ENCODE measurements around the gene PLEKHA6.

The PLEKHA6 gene

GRCh38 chr1:204401730-204402129 lies 42.0 kb upstream of the PLEKHA6 start:
- H3K36me3 ChIP-seq (replicated peaks; ENCODE audit: insufficient read depth, low read length), result peaks cover 27% of the 10 kb centered on the region
- no peaks in the 10 kb centered on the region for H3K9me2 ChIP-seq (replicated peaks; ENCODE audit: insufficient read depth, low read length)
- no peak overlapping the region for H3K27ac ChIP-seq (ENCODE audit: low read length)
- no peaks in the 10 kb centered on the region for H3K27me3 ChIP-seq (replicated peaks; ENCODE audit: insufficient read depth, low read length)
- no peak overlapping the region for H3K9ac ChIP-seq (ENCODE audit: low read length)
- peaks cover 47% of the 10 kb centered on the region for H3K79me2 ChIP-seq (ENCODE audit: low read length)
- TF ChIP-seq, protein P1, sequence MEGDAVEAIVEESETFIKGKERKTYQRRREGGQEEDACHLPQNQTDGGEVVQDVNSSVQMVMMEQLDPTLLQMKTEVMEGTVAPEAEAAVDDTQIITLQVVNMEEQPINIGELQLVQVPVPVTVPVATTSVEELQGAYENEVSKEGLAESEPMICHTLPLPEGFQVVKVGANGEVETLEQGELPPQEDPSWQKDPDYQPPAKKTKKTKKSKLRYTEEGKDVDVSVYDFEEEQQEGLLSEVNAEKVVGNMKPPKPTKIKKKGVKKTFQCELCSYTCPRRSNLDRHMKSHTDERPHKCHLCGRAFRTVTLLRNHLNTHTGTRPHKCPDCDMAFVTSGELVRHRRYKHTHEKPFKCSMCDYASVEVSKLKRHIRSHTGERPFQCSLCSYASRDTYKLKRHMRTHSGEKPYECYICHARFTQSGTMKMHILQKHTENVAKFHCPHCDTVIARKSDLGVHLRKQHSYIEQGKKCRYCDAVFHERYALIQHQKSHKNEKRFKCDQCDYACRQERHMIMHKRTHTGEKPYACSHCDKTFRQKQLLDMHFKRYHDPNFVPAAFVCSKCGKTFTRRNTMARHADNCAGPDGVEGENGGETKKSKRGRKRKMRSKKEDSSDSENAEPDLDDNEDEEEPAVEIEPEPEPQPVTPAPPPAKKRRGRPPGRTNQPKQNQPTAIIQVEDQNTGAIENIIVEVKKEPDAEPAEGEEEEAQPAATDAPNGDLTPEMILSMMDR (IDR thresholded peaks at IDR 0.05; ENCODE audit: low read length), result no peak
- no peak for TF ChIP-seq EZH2 (optimal IDR thresholded peaks at IDR 0.05; ENCODE audit: low read depth, low read length)
- peaks cover 9% of the 10 kb centered on the region; the same call in 1 of the 2 replicates for H3K4me1 ChIP-seq (ENCODE audit: low read length)
- peaks cover 30% of the 10 kb centered on the region for H4K20me1 ChIP-seq (ENCODE audit: insufficient read depth, low read length)
- no peak overlapping the region for H2AFZ ChIP-seq (ENCODE audit: low read length)
- H3K9me3 ChIP-seq (replicated peaks; ENCODE audit: insufficient read depth, low read length), result no peaks in the 10 kb centered on the region
- DNase-seq, result no peak
- H3K4me2 ChIP-seq (ENCODE audit: low read depth, low read length), result no peak overlapping the region
- H3F3A ChIP-seq (ENCODE audit: insufficient read depth, low read length), result peaks cover 43% of the 10 kb centered on the region
- no peak overlapping the region for H3K4me3 ChIP-seq (ENCODE audit: low read length)

DNA sequence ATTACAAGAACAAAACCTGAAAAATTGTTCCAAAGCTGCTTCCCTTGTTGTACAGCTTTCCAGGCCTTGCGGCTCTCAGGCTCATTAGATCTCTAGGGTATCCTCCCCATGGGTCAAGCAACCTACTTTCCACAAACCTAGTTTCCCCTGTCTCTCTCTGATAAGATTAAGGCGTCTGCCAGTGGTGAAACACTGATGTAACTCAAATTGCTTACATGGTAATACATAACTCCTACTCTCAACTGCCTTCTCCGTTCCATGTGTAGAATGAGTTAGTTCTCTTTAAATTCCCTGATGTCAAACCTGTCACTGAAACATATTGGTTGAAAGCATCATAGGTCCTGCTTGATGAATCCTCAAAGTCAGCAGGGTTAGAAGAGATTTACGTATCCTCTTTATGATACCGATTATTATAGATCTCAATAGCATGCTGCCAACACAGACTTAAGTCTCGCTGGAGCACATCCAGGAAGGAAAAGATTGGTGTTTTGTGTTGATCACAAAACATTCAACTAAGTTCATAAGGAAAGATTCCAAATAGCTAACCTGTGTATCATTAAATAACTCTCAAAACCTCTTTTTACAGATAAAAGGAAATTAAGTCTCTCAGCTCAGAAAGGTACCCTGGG lies 41.3 kb upstream of the PLEKHA6 start:
- Histone ChIP-seq H2AFZ (ENCODE audit: low read length) (no peak overlapping the region), H3K36me3 (replicated peaks; ENCODE audit: insufficient read depth, low read length) (peaks cover 24% of the 10 kb centered on the region), H3K9me3 (replicated peaks; ENCODE audit: insufficient read depth, low read length) (no peaks in the 10 kb centered on the region), H3K27ac (ENCODE audit: low read length) (no peak overlapping the region), H3K4me2 (ENCODE audit: low read depth, low read length) (no peak overlapping the region), H3K9ac (ENCODE audit: low read length) (no peak overlapping the region), H4K20me1 (ENCODE audit: insufficient read depth, low read length) (peaks cover 23% of the 10 kb centered on the region), H3K27me3 (replicated peaks; ENCODE audit: insufficient read depth, low read length) (no peaks in the 10 kb centered on the region), H3K4me1 (ENCODE audit: low read length) (peaks cover 8% of the 10 kb centered on the region; the same call in 1 of the 2 replicates), H3K9me2 (replicated peaks; ENCODE audit: insufficient read depth, low read length) (no peaks in the 10 kb centered on the region), H3K79me2 (ENCODE audit: low read length) (peaks cover 40% of the 10 kb centered on the region), H3F3A (ENCODE audit: insufficient read depth, low read length) (peaks cover 43% of the 10 kb centered on the region), H3K4me3 (ENCODE audit: low read length) (no peak overlapping the region)
- no peak for DNase-seq
- no peak for TF ChIP-seq EZH2 (optimal IDR thresholded peaks at IDR 0.05; ENCODE audit: low read depth, low read length)

DNA sequence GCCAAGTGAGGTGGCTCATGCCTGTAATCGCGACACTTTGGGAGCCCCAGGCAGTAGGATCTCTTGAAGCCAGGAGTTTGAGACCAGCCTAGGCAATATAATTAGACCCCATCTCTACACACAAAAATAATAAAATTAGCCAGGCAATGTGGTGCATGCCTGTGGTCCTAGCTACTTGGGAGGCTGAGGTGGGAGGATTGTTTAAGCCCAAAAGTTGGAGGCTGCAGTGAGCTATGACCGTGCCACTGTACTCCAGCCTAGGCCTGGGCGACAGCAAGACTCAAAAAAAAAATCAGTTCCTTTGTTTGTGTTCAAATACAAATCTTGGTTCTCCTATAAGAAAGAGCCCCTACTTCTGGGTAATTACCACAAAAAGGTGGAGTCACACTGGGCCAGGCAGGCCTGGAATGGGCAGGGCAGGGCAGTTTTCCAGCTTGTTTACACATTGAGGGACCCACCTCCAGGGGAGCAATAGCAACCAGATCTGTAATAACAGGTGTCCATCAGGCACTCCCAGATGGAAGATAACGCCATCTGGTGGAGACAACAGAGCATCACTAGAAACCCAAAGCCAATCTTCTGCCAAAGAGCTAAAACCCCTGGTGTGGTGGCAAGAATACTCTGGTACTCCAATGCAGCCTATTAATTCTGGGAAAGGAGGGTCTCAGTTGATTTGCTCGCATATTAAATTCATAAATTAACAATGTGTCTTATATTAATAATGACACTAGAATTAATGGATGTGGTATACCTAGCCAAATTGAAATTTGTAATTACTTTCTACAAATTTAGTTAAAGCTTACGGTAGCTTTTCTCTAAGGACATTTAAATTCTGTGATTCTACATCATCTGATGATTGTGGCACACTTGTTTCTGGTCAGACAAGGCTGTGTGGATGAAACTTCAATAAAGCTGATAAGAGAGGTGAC lies 38.7 kb upstream of the PLEKHA6 start:
- H3K9ac ChIP-seq (ENCODE audit: low read length), result no peak overlapping the region
- H3K27me3 ChIP-seq (replicated peaks; ENCODE audit: insufficient read depth, low read length), result no peaks in the 10 kb centered on the region
- 0 out of 2 replicates have a peak, but pooled peaks cover under 1% of the 10 kb centered on the region for H3K36me3 ChIP-seq (replicated peaks; ENCODE audit: insufficient read depth, low read length)
- no peak overlapping the region for H2AFZ ChIP-seq (ENCODE audit: low read length)
- H3K4me3 ChIP-seq (ENCODE audit: low read length), result no peak overlapping the region
- peaks cover 33% of the 10 kb centered on the region for H3F3A ChIP-seq (ENCODE audit: insufficient read depth, low read length)
- peaks cover 14% of the 10 kb centered on the region for H3K79me2 ChIP-seq (ENCODE audit: low read length)
- no peaks in the 10 kb centered on the region for H3K4me1 ChIP-seq (ENCODE audit: low read length)
- no peak overlapping the region for H3K4me2 ChIP-seq (ENCODE audit: low read depth, low read length)
- no peaks in the 10 kb centered on the region; the same call in 1 of the 2 replicates for H4K20me1 ChIP-seq (ENCODE audit: insufficient read depth, low read length)
- TF ChIP-seq EZH2 (optimal IDR thresholded peaks at IDR 0.05; ENCODE audit: low read depth, low read length), result no peak
- TF ChIP-seq, protein P1 (IDR thresholded peaks at IDR 0.05; ENCODE audit: low read length), result peak; percentile 98
- H3K9me2 ChIP-seq (replicated peaks; ENCODE audit: insufficient read depth, low read length), result no peaks in the 10 kb centered on the region
- no peak overlapping the region for H3K27ac ChIP-seq (ENCODE audit: low read length)
- H3K9me3 ChIP-seq (replicated peaks; ENCODE audit: insufficient read depth, low read length), result no peaks in the 10 kb centered on the region
- peak; percentile 90 for DNase-seq

Measured in MM.1S (cell line).